ENCODE measurements around the gene ZNF785.
"Not testable (repeated sequence)": the region's sequence is repeated elsewhere in the genome, so short reads cannot be mapped to it uniquely, and the experiment has no call there.

ZNF785 gene

DNA sequence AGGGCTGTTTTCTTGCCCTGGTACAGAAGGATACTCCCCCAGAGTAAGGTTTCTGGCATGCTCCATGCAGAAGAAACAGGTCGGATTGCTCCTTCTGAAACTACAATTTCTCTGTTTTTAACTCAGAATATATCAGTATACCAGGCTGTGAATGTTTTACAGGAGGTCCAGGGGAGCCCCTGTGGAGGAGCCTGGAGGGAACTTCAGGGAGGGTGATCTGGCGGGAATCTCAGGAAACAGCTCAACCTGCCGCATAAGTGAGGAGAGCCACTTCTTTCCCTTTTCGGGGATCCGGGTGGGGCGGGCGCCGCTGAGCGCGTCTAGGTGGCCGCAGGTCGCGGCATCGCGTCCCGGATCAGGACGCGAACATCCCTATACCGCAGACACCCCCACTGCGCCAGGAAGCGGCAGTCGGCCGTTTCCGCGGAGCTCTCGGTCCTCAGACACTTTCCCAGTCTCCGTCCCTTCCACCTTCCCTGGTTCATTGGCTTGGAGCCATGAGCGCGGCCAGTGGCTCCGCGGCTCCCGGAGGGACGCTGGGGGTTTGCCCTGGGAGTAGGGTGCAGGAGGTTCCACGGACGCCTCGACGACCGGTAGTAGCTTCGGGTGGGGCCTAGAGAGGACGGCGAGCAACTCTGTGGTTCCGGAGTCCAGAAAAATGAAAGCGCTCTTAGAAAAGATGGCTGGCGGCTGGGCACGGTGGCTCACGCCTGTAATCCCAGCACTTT is 24.2 kb downstream of the ZNF785 start:
- no peak for DNase-seq

DNA sequence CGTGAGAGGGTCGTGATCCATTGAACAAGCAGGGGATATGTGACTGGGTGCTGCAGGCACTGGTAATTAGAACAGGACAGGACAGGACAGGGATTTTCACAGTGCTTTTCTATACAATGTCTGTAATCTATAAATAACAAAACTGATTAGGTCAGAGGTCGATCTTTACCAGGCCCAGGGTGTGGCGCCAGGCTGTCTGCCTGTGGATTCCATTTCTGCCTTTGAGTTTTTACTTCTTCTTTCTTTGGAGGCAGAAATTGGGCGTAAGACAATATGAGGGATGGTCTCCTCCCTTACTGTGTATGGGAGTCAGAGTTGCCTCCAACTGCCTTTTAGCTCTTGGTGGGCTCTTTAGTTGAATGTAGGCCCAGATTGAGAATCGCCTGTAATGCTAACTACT is 25.8 kb downstream of the ZNF785 start:
- DNase-seq, result no peak

GRCh38 chr16:30558789-30559377 is 26.6 kb downstream of the ZNF785 start:
- DNase-seq, result peak; percentile 59

DNA sequence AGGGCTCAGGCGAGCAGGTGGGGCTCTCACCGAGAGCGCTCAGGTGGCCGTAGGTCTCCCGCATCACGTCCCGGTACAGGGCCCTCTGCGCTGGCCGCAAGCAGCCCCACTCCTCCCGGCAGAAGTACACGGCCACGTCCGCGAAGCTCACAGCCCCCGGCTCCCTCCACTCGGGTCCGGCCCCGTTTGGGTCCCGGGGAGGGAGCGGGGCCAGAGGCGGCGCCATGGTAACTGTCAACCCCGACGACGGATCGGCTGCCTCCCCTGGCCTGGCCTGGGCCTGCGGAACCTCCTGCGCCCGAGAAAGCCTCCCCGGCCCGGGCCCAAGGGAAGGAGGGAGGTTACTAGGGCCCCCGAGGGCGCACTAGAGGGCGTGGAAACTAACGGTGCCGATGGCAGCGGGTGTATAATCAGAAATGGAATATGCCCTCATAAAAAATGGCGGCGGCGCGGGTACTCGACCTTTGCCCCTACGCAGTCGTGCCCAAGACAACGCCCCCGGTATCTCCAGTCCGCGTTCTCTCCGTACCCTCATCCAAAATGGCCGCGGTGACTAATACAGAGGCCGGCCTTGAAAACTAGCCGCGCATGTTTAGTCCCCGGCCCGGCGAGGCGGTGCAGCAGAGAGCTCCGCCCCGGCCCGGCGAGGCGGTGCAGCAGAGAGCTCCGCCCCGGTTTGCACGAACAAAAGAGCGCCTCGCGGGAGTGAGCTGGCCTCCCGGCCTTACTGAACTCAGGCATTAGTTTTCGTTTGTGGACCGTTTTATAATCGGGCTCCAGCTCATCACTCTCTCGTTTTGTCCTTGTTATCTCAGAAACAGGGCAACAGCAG is 27.3 kb downstream of the ZNF785 start, which contains the start of gene ZNF764:
ZNF764 (minus strand) TSS at position 418 of the 832 bp plus-strand sequence; CDS start at position 226, 192 bp downstream.
- peak; percentile 98 for DNase-seq

DNA sequence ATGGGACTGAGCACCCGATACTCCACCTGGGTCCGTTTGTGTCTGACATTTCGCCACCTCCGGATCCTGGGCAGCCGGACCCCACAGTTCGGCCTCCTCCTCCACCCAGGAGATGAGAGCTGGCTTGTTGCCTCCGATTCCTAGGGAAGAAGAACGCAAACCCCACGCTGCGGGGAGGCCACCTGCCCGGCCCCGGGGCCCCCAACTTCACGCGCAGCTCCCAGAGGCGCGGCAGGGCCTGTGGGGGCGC is 27.9 kb downstream of the ZNF785 start:
- peak; percentile 45 for DNase-seq

DNA sequence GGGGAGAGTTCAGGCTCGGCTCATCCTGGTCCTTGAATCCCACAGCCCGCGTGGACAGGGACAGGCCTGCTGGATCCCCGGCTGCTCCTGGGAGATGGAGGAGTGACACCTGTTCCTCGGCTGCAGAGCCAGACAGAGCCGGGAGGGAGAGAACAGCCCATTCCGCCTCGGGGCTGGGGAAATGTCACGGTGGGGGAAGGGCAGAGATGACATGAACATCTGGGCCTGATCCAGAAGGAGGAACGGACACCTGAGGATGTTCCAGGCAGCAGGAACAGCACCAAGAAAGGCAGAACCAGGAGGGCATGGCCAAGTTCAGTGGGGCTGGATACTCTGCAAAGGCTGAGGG is 29.4 kb downstream of the ZNF785 start:
- DNase-seq, result peak; percentile 46

DNA sequence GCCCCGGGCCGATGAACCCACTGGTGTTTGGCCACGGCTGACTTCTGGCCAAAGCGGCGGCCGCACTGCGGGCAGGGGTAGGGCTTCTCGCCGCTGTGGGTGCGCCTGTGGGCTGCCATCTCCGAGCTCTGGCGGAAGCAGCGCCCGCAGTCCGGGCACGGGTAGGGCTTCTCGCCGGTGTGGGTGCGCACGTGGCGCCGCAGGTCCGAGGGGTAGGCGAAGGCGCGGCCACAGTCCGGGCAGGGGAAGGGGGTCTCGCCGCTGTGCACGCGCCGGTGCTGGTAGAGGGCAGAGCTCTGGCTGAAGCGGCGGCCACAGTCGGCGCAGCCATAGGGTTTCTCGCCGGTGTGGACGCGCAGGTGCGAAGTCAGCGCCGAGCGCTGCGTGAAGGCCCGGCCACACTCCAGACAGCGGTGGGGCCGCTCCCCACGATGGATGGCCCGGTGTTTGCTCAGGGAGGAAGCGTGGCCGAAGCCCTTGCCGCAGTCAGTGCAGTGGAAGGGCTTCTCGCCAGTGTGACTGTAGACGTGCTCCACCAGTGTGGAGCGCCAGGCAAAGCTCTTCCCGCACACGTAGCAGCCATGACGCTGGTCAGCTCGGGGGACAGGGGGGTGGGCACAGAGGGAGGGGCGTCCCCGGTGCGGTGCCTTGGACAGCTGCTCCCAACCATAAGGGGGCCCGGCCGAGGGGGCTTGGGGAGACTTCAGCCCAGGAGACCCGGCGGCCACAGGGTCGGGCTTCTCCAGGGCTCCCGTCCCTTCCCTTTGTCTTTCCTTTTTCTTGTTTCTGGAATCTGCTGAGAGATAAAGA is 30.0 kb downstream of the ZNF785 start:
- DNase-seq, result no peak

GRCh38 chr16:30554557-30555314 is 30.8 kb downstream of the ZNF785 start:
- DNase-seq, result no peak

DNA sequence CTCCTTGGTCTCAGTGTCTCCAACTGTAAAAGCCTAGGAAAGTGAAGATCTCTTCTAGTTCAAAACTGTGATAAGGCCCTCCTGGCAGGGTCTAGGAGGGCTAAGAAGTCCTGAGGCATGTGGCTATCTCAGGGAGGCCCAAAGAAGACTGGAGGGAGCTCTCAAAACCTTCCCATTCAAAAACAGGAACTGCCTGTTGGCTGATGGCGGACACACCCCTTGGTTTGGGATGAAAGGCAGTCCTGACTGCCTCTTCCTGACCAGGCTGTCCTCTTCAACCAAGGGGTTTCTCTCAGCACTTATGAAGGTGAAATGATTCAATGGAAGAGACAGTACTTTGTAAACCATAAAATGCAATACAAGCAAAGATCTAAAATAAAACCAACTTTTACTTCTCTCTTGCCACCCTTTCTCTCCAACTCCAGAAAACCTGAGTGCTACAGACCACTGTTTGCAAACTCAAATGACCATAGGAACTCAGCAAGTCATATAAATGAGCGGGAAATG is 32.1 kb downstream of the ZNF785 start:
- no peak for DNase-seq

GRCh38 chr16:30552956-30553355 is 32.5 kb downstream of the ZNF785 start:
- no peak for DNase-seq

GRCh38 chr16:30551781-30552180 is 33.7 kb downstream of the ZNF785 start:
- no peak for DNase-seq

GRCh38 chr16:30548416-30549253 is 36.9 kb downstream of the ZNF785 start:
- no peak for DNase-seq

DNA sequence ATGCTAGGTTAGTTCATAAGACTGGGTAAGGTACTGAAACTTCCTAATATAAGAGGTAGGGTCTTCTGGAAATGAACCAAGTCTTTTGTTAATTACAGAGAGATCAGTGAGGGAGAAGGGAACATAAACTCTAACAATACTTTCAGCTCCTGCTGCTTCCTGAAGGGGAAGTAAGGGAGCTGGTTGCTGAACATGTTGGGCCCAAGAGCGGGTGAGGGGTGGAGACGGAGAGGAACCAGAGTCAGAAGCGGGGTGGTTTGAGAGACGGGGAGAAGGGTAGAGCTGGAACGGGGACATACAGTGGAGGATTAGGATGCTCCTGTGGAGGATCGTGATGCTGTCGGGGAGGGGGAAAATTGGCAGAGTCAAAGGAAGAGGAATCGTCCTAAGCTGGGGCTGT is 39.4 kb downstream of the ZNF785 start:
- no peak for DNase-seq

DNA sequence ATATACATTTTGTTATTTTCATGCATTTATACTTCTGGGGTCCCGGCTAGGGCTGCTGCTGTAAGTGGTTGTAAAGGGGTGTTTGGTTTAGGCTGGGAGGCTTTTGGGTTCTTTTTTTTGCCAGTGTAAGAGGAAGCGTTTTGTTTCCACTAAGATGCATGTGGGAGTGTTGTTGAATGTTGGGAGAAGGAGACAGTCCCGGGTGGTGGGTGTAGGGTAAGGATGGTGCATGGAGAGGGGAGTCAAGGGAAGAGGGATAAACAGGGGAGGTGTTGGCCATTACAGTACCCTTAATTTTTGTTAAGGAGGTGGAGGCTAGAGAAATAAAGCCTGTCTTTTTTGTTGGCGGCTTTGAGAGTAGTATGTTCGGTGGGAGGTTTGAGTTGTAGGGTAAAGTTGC is 42.4 kb downstream of the ZNF785 start:
- no peak for DNase-seq

DNA sequence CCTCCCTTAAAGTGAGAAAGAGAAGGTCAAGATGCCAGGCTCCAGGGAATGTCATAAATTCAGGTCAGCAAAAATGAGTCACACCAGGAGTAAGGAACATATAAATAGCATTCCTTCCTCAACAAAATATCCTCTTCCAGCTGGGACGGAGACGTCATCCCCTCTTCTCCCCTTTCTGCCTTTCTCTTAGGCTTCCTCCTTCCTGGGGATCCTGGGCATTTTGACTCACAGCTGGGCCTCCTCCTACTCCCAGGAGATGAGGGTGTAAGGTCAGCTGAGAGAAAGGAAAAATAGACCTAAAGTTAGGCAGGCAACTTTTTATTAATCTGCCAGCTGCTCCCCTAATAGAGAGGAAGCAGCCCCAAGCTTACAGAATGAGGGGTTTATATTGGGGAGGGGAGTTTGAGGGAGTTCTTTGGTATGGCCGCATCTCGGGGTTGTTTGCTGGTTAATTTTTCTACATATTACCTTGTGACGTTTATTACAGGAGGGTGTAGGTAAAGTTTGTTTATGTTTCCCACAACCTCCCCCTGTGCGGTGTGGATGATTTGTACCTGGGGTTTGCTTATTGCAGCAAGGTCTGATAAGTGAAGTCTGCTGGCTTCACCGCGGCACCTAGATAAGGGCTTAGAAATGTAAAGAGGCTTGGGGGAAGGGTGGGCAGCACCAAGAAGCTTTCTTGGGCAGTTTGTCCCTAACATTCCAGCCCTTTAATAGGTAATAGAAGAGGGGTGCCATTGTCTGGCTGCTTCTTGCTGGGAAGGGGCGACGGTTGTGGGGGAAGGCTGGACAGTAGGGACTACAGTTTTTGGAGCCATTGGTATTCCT is 43.8 kb downstream of the ZNF785 start:
- no peak for DNase-seq

DNA sequence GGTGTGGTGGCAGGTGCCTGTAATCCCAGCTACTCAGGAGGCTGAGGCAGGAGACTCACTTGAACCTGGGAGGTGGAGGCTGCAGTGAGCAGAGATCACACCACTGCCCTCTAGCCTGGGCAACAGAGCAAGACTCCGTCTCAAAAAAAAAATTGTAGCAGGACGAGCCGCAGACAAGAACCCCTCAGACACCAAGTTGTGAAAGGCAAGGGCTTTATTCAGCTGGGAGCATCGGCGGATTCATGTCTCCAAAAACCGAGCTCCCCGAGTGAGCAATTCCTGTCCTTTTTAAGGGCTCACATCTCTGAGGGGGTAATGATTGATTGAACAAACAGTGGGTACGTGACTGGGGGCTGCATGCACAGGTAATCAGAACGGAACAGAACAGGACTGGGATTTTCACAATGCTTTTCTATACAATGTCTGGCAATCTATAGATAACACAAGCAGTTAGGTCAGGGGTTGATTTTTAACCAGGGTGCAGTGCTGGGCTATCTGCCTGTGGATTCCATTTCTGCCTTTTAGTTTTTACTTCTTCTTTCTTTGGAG is 44.5 kb downstream of the ZNF785 start:
- DNase-seq, result not testable (repeated sequence)

DNA sequence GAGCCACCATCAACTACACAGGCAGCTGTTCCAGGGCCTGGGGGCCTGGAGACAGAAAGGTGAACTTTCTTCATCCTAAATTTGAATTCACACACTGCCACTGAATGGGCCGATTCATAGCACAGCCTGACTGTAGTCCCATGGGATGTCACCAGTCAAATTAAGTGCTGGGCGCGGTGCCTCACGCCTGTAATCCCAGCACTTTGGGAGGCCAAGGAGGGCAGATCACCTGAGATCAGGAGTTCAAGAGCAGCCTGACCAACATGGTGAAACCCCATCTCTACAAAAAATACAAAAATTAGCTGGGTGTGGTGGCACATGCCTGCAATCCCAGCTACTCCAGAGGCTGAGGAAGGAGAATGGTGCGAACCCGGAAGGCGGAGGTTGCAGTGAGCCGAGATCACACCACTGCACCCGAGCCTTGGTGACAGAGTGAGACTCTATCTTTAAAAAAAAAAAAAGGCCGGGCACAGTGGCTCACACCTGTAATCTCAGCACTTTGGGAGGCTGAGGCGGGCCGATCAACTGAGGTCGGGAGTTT is 45.4 kb downstream of the ZNF785 start:
- DNase-seq, result not testable (repeated sequence)

- no peak for DNase-seq
Observed at GRCh38 chr16:30539000-30539964, 46.2 kb downstream of the ZNF785 start.
